Stimulated activated CD4-positive, alpha-beta T cell treated with anti-CD3 and anti-CD28 coated beads, TNF-alpha, amount 100 ng/mL, for 48 hours (primary cell): ENCODE measurements around the gene SOX8.

Source experiments
- DNase-seq, 3 donors: peaks; one replicate each; pipeline ENCODE4 v3.0.0-alpha.2; 2020; ENCODE audit warnings: low read depth in 3 of 3

Gene SOX8

GRCh38 chr16:986925-987582 is 5.5 kb downstream of the SOX8 start:
- no peak for DNase-seq

GRCh38 chr16:987906-988305 is 6.3 kb downstream of the SOX8 start:
- DNase-seq, result no peak

GRCh38 chr16:988471-989353 is 7.1 kb downstream of the SOX8 start:
- no peak for DNase-seq

GRCh38 chr16:989354-989814 is 7.8 kb downstream of the SOX8 start:
- DNase-seq, result no peak

DNA sequence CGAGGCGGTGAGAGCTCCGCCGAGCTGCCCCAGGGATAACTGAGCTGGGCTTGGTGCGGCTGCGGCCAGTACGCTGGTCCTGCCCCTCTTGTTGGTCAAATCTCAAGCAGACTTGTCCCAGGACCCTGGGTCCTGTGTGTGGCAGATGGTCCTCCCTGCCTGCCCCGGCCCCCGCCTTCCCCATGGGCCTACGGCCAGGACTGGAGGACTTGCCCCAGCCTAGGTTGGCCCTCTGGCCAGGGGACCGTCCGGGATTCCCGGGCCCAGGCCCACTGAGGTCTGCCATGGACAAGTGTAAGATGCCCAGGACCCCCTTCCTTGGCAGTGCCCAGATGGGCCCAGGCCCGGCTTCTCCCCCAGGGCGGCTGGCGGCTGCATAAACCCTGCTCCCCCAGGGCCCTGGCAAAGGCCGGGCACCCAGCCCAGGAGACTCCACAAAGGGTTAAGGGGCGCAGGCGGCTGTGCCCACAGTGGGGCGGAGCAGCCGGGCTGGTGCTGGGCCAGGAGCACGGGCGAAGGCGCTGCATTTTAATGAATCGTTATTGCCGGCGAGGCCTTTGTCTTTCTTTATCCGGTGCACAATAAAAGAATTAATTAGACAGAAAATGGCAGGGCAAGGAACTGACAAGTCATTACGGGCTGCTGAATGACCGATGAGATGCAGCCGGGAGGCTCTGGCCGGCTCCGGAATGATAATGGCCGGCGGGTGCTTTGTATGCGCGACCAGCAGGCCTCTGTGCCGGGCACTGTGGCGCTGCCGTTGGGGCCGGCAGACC is 9.1 kb downstream of the SOX8 start:
- DNase-seq, result no peak

DNA sequence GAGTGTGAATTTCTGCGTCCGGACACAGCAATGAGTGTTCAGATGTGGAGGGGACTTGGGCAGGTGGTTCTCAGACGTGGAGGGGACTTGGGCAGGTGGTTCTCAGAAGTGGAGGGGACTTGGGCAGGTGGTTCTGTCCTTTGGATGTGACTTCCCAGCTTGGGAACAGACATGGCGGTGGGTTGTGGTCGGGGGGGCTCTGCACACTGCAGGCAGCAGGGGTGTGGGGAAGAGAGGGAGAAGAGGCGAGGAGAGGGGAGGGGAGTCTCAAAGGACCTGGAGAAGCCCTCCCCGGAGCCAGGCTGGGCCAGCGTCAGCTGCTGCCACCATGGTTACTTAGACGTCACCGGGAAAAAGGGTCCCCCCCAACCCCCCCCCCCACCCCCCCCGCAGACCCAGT is 9.8 kb downstream of the SOX8 start:
- no peak for DNase-seq

DNA sequence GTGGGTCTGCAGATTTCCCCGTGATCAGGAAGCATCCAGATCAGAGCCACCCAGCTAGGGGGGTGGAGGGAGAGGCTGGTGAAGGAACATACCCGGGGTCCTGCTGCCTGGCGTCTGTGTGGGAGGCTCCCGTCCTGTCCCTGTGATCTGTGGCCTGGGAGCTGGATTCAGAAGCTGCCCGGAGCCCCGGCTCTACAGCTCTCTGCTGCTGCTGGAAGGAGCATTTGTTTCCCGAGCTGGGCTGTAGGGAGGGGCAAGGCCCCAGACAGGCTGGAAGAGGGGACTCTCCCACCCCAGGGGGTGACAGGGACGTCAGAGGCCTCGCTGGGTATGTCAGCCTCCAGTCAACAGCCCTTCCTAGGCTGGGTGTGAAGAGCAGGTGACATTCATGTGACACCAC is 10.2 kb downstream of the SOX8 start:
- DNase-seq, result no peak

GRCh38 chr16:993731-994130 is 12.2 kb downstream of the SOX8 start:
- no peak for DNase-seq

DNA sequence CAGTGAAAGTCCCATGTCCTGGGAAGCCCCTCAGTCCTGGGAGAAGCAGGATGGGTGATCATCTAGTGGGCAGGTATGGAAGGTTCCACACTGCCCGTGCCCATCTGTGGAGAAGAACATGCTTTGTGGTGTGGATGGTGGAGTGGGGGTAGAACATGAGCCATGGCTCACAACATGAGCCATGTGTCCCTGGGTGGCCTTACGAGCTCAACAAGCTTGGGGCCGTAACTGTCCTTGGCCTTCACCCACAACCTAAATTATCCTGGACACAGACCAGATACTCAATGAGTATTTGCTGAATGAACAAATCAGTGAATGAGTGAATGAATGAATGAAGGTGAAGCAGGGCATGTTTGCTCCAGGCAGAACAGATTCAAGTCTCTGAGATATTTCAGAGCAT is 13.5 kb downstream of the SOX8 start:
- no peak for DNase-seq

- DNase-seq, result no peak
Measured at GRCh38 chr16:995783-996182, 14.2 kb downstream of the SOX8 start.

DNA sequence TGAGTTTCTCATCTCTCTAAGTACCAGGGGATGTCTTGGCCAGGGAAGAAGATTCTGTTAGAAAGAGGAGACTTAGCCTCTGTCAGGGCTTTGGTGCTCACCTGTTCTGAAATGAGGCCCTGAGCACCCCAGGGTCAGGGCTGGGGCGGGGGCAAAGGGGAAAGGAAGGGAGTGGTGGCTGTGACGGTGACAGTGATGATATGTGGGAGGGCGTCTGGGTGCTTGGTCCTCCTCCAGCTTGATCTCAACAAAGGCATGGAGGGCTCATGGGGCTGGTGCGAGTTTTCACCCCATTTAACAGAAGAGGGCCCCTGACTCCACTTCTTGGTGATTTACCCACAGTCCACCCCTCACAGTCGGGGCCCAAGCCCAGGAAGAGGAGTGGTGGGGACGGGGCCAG is 15.1 kb downstream of the SOX8 start:
- no peak for DNase-seq

GRCh38 chr16:997440-998051 is 16.0 kb downstream of the SOX8 start:
- DNase-seq, result peak in 2 of 3 donors; percentile 21 to 41

- DNase-seq, result no peak
Measured at GRCh38 chr16:998211-998610, 16.6 kb downstream of the SOX8 start.

DNA sequence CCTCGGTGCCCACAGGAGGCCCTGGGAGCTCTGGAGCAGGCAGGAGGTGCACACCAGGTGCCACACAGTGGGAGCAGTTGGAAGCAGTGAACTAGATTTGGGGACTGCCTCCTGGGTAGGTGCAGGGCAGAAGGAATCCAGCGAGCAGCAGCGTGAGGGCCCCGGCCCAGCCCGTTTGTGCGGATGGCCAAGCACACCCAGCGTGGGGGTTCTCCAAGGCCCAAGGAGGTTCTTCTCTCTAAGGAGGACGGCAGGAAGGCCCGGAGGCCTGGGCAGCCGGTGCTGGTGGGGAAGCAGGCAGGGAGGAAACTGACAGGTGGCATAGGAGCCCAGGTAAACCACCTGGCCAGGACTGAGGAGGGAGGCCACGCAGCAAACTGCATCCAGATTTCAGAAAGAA is 17.0 kb downstream of the SOX8 start:
- no peak for DNase-seq

DNA sequence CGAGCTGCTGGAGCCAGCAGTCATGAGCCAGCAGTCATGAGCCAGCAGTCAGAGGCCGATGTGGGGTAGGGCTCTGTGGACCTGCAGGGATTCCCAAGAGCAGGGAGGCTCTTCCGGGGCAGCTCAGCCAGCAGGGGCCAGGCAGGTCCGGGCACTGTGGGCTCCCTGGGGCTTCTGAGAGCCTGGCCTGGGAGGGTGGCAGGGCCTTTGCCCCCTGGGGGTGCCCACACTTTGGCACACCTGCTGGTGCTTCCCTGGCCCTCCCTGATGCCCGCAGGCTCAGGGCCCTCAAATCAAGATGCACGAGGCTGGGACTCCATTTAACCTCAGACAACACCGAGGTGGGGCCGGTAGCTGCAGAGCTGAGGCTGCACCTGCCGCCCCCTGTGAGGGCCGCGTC is 18.1 kb downstream of the SOX8 start:
- no peak for DNase-seq

DNA sequence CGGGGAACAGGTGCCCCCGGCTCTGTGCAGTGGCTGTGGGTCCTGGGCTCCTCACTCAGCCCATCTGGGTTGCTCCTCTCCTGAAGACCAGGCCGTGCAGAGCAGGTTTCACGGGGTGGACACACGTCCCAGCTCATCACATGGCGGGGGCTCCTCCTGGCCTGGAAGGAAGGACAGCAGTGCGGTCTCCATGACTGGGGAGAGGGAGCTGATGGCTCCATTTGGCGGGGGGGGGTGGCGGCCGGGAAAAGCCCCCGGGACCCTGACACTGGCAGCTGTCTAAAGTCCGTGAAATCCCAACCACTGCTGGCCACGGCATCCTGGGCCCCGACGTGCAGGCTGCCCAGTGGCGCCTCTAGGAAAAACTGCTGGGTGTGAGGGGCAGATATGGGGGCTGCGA is 19.0 kb downstream of the SOX8 start:
- no peak for DNase-seq

DNA sequence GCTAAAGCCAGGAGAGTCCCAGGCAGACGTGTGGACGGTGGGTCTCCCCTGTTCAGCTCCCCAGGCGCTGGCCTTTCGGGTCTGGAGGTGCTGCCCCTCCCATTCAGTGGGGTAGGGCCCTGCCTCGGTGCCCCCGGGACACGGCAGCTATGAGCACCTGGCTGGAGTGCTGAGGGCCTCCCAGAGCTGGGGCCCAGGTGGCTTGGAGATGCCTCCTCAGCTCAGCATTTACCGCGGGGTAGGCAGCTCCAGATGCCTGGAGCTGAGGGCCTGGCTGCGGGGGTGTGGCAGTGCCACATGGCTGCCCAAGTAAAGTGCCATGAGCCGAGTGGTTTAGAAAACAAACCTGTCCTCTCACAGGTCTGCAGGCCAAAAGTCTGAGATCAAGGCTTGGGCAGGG is 19.5 kb downstream of the SOX8 start:
- no peak for DNase-seq

DNA sequence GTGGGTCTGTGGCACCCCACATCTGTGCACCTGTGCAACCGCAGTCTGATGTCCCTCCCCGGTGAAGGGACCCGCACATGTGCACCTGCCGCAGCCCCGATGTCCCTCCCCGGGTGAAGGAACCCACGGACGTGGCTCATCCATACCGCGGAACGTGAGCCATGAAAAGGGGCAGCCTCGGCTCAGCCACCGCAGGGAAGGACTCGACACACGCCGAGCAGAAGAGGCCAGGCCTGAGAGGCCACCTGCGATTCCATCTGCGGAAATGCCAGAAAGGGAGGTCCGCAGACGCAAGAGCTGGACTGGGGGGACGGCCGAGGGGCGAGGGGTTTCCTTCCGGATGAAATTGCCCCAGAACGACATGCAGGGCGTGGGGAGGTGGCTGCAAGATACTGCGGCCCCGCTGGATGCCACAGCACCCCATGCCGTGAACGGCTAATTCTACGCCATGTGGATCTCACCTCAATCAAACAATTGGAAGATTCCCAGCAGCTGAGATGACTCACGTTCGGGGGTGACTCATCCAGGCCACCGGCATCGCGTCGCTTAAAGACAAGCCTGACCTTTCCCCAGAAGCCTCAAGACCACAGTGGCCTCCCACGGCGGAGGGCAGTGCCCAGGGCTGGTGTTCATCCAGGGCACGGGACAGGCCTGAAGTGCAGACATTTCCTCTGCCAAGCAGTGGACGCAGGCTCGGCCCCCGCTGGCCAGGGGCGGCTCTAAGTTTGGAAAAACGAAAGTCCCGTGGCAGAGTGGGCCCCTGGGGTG is 21.0 kb downstream of the SOX8 start:
- DNase-seq, result peak; percentile 74 to 78 (median 78)

GRCh38 chr16:1003391-1004347 is 22.1 kb downstream of the SOX8 start:
- DNase-seq, result peak; percentile 34 to 39 (median 36)

- no peak for DNase-seq
Measured at GRCh38 chr16:1005286-1005685, 23.7 kb downstream of the SOX8 start.
